Activated naive CD4-positive, alpha-beta T cell treated with anti-CD3 and anti-CD28 coated beads, Interleukin-2, amount 50 U/mL, for 72 hours (primary cell): ENCODE results near the gene SUCO. TPM values are rescaled to one million over a fixed set of nuclear protein-coding genes. Genes with fewer than 3 reads are reported as not detected.

Experiments used
- total RNA-seq, 2 donors: library from RNA; stranded (reverse); gene quantifications; one replicate each; pipeline ENCODE4 v1.2.3, GENCODE V29; 2022

SUCO gene
- total RNA-seq, 2 donors from 2014 or later, result 24.3 to 39.7 TPM

Other genes starting within 250 kb of the SUCO start
- not detected for gene C1orf105, start 112.5 kb upstream of the SUCO start, total RNA-seq
- gene PIGC, start 89.1 kb upstream of the SUCO start, total RNA-seq, result 10 to 100 TPM; 11.0 to 14.7 TPM
- 1 to 10 TPM; 3.7 to 7.2 TPM for gene FASLG, start 126.0 kb downstream of the SUCO start, total RNA-seq